Duodenal mucosa (tissue), 2 donors: ENCODE data around the gene TRPM2.
"Not testable (repeated sequence)": the region's sequence is repeated elsewhere in the genome, so short reads cannot be mapped to it uniquely, and the experiment has no call there.

Experiments used
- H3K27ac ChIP-seq: one replicate; pipeline ENCODE4 v1.7.0; 2013; ENCODE audit warnings: low read depth, low read length
- H3K27me3 ChIP-seq, 2 donors: one replicate each; pipeline ENCODE4 v1.7.0; 2013; ENCODE audit warnings: low read length in 2 of 2, control low read depth in 1 of 2; ENCODE audit not compliant: insufficient read depth in 2 of 2, control insufficient read depth in 1 of 2
- H3K36me3 ChIP-seq, 2 donors: one replicate each; pipeline ENCODE4 v1.7.0; 2013; ENCODE audit warnings: low read length in 2 of 2, control low read depth in 1 of 2; ENCODE audit not compliant: insufficient read depth in 2 of 2, control insufficient read depth in 1 of 2
- H3K4me1 ChIP-seq, 2 donors: one replicate each; pipeline ENCODE4 v1.7.0; 2013; ENCODE audit warnings: low read length in 2 of 2, control low read depth in 1 of 2; ENCODE audit not compliant: insufficient read depth in 2 of 2, control insufficient read depth in 1 of 2
- H3K4me3 ChIP-seq, 2 donors: one replicate each; pipeline ENCODE4 v1.7.0; 2013; ENCODE audit warnings: low read length in 2 of 2, low read depth in 1 of 2
- H3K9ac ChIP-seq, 2 donors: one replicate each; pipeline ENCODE4 v1.7.0; 2013; ENCODE audit warnings: low read length in 2 of 2, low read depth in 1 of 2
- H3K9me3 ChIP-seq, 2 donors: one replicate each; pipeline ENCODE4 v1.7.0; 2013; ENCODE audit warnings: low read length in 2 of 2, control low read depth in 1 of 2; ENCODE audit not compliant: control insufficient read depth in 1 of 2

TRPM2 gene

DNA sequence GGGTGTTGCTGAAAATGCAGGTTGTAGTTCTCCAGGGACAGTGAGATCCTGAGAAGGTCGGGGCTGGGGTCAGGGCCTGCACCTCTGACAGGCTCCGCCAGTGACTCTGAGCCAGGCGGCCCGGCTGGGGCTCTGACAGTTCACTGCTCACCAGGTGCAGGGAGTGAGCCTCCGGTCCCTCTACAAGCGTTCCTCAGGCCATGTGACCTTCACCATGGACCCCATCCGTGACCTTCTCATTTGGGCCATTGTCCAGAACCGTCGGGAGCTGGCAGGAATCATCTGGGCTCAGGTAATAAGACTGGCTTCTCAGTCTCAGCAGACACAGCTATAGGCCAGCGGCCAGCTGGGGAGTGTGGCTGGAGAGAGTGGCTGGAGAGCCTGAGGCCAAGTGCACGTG lies 41.8 kb downstream of the TRPM2 start:
- Histone ChIP-seq H3K27me3 (no peaks in the 10 kb centered on the region), H3K4me3 (no peak overlapping the region), H3K36me3 (no peaks in the 10 kb centered on the region), H3K4me1 (no peaks in the 10 kb centered on the region), H3K9ac (no peak overlapping the region), H3K9me3 (no peaks in the 10 kb centered on the region), H3K27ac (no peak overlapping the region)

GRCh38 chr21:44396803-44397202 lies 43.4 kb downstream of the TRPM2 start:
- H3K9me3 ChIP-seq, H3K27ac ChIP-seq, H3K9ac ChIP-seq, H3K4me3 ChIP-seq, H3K4me1 ChIP-seq, H3K36me3 ChIP-seq, H3K27me3 ChIP-seq: not testable (repeated sequence)

GRCh38 chr21:44397431-44398031 lies 44.1 kb downstream of the TRPM2 start:
- Histone ChIP-seq H3K9me3 (no peaks in the 10 kb centered on the region), H3K27ac (no peak overlapping the region)

DNA sequence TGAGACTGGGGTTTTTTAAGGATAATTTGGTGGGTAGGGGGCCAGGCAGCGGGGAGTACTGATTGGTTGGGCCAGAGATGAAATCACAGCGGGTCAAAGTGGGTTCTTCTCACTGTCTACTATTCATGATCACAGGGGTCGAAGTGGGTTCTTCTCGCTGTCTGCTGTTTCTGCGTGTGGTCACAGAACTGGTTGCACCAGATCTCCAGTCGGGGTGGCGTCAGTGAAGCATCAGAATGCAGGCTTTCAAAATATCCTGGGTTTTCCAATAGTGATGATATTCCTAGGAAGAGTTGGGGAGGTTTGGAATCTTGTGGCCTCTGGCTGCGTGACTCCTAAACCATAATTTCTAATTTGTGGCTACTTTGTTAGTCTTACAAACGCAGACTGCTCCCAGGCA lies 45.1 kb downstream of the TRPM2 start:
- Histone ChIP-seq H3K9ac (no peak overlapping the region), H3K36me3 (no peaks in the 10 kb centered on the region), H3K9me3 (peaks cover 0 to 3% of the 10 kb centered on the region in 2 donors)

More at GRCh38 chr21:44397431-44398031, 44.1 kb downstream of the TRPM2 start:
- Histone ChIP-seq H3K27me3 (no peaks in the 10 kb centered on the region), H3K4me1 (no peaks in the 10 kb centered on the region), H3K36me3 (no peaks in the 10 kb centered on the region), H3K4me3 (no peak overlapping the region), H3K9ac (no peak overlapping the region)

GRCh38 chr21:44399151-44399954 lies 45.9 kb downstream of the TRPM2 start:
- Histone ChIP-seq H3K4me3 (no peak overlapping the region), H3K27me3 (no peaks in the 10 kb centered on the region), H3K9me3 (peaks cover 0 to 11% of the 10 kb centered on the region in 2 donors), H3K27ac (no peak overlapping the region), H3K9ac (no peak overlapping the region), H3K4me1 (no peaks in the 10 kb centered on the region), H3K36me3 (no peaks in the 10 kb centered on the region)

More for the DNA sequence above, 45.1 kb downstream of the TRPM2 start:
- H3K27me3 ChIP-seq: no peaks in the 10 kb centered on the region
- no peak overlapping the region for H3K27ac ChIP-seq
- H3K4me1 ChIP-seq: no peaks in the 10 kb centered on the region
- no peak overlapping the region for H3K4me3 ChIP-seq

GRCh38 chr21:44399955-44400790 lies 46.8 kb downstream of the TRPM2 start:
- peaks cover 0 to 11% of the 10 kb centered on the region in 2 donors for H3K9me3 ChIP-seq
- H3K27ac ChIP-seq: no peak overlapping the region
- no peaks in the 10 kb centered on the region for H3K4me1 ChIP-seq
- no peaks in the 10 kb centered on the region for H3K27me3 ChIP-seq
- no peak overlapping the region for H3K4me3 ChIP-seq
- H3K36me3 ChIP-seq: no peaks in the 10 kb centered on the region
- no peak overlapping the region for H3K9ac ChIP-seq

DNA sequence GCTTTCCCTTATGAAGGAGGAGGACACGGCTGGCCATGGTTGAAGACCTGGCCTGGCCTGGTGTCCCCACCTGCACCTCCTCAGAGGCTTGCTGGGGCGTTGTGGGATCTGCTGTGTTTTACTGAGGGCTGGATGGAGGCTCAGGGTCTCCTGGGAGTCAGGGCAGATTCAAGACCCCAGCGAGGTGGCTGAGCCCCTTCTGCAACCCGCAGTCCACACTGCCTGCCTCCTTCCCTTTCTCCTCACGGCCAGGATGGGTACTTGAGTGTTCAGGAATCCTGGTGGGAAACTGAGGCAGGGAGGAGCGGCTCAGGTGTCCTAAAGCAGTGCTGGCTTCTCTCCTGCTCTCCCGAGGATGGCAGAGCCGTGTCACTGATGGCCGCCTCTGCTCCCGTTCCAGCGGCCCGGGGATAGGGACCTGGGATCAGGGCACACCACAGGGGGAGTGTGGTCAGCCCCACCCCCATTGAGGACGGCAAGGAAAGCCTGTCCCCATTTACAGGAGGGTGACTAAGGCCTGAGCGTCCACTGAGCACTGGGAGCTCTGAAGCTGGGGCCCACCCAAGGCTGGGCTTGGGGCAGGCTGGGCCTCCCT lies 47.5 kb downstream of the TRPM2 start:
- Histone ChIP-seq H3K27me3 (no peaks in the 10 kb centered on the region), H3K36me3 (no peaks in the 10 kb centered on the region), H3K4me3 (no peak overlapping the region), H3K9me3 (peaks cover 0 to 11% of the 10 kb centered on the region in 2 donors), H3K9ac (no peak overlapping the region), H3K27ac (no peak overlapping the region), H3K4me1 (no peaks in the 10 kb centered on the region)

GRCh38 chr21:44401386-44402160 lies 48.2 kb downstream of the TRPM2 start:
- Histone ChIP-seq H3K9ac (no peak overlapping the region), H3K4me1 (no peaks in the 10 kb centered on the region), H3K36me3 (no peaks in the 10 kb centered on the region), H3K4me3 (no peak overlapping the region), H3K9me3 (peaks cover 0 to 11% of the 10 kb centered on the region in 2 donors), H3K27ac (no peak overlapping the region), H3K27me3 (no peaks in the 10 kb centered on the region)

GRCh38 chr21:44402323-44403105 lies 49.1 kb downstream of the TRPM2 start:
- H3K27me3 ChIP-seq: no peaks in the 10 kb centered on the region
- H3K9ac ChIP-seq: no peak overlapping the region
- no peak overlapping the region for H3K27ac ChIP-seq
- H3K36me3 ChIP-seq: no peaks in the 10 kb centered on the region
- H3K4me3 ChIP-seq: no peak overlapping the region
- no peaks in the 10 kb centered on the region for H3K4me1 ChIP-seq
- H3K9me3 ChIP-seq: peaks cover 0 to 11% of the 10 kb centered on the region in 2 donors
